T-helper 1 cell (primary cell): Measurements from ENCODE around the gene STON2.
"Not testable (repeated sequence)": the region's sequence is repeated elsewhere in the genome, so short reads cannot be mapped to it uniquely, and the experiment has no call there.

Experiments
- DNase-seq, 5 donors: peaks; one replicate each; pipeline ENCODE4 v3.0.0-alpha.2; 2012 to 2020

STON2 gene

DNA sequence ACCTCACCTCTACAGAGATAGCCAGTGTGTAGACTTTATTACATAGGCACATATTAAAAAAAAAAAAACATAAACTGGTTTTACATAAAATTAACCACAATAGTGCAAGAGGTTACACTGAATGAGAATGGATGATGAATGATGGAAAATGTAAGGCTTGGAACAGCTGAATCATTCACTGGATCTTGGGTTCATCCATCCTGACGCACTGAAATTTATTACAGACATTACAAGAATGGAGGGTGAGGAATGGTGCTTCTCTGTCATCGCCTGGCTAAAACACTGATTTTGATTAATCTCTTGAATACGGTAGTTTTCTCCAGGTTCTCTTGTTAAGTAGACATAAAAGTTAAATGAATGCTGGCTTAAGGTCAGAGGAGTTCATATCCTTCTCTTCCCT lies 139.4 kb downstream of the STON2 start:
- DNase-seq: no peak

DNA sequence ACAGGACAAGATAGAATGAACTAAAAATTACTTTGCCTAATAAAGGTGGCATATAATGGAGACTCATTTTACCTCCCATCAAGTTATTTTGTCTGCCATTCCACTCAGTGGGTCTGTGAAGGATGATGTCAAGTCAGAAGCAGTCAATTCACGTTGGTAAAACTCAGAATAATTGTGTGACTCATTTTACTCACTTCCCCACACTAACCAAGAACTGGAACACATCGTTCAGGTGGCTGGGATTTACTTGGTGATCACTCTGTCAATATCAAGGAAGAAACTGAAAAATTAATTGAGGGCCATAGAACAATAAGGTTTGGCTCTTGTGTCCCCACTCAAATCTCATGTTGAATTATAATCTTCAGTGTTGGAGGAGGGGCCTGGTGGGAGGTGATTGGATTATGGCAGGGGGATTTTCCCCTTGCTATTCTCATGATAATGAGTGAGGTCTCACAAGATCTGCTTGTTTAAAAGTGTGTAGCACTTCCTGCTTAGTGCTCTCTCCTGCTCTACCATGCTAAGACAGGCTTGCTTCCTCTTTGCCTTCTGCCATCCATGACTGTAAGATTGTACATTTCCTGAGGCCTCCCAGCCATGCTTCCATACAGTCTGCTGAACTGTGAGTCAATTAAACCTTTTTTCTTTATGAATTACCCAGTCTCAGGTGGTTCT lies 143.7 kb downstream of the STON2 start:
- no peak for DNase-seq

DNA sequence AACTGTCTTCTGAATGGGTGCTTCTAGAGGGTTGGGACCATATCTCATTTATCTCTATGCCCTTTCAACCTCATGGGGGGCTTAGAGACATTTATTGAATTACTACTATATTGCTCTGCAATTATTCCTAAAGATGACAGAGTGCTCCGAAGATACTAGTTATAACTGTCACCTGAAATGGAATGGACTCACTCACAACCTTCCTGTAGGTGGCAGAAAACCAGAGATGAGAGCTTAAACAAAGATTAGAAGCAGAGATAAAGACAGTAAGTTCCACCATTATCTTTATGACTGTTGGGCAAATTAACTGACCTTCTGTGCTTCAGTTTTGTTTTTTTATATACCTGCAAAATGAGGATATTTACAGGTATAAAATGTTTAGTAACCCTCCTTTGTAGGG lies 147.8 kb downstream of the STON2 start:
- DNase-seq: no peak

DNA sequence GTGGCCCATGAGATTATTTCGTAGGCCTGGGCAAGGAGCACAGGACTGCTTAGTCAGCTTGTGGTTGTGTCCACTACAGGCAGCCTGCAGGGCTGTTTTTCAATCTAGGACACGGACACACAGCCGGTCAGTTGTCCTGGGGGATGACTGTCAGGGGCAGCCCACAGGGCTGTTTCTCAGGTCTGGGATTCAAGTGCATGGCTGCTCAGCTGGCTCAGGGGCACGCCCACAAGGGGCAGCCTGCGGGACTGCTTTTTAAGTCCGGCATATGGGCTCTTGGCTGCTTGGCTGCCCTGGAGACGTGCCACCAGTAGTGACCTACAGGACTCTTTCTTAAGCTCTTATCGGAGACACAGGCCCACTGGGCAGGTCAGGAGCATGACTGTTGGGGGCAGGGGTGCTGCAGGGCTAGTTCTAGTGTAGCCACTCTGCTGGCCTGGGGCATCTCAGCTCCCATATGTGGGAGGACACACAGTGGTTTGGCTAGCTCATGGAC lies 152.8 kb downstream of the STON2 start:
- no peak for DNase-seq

DNA sequence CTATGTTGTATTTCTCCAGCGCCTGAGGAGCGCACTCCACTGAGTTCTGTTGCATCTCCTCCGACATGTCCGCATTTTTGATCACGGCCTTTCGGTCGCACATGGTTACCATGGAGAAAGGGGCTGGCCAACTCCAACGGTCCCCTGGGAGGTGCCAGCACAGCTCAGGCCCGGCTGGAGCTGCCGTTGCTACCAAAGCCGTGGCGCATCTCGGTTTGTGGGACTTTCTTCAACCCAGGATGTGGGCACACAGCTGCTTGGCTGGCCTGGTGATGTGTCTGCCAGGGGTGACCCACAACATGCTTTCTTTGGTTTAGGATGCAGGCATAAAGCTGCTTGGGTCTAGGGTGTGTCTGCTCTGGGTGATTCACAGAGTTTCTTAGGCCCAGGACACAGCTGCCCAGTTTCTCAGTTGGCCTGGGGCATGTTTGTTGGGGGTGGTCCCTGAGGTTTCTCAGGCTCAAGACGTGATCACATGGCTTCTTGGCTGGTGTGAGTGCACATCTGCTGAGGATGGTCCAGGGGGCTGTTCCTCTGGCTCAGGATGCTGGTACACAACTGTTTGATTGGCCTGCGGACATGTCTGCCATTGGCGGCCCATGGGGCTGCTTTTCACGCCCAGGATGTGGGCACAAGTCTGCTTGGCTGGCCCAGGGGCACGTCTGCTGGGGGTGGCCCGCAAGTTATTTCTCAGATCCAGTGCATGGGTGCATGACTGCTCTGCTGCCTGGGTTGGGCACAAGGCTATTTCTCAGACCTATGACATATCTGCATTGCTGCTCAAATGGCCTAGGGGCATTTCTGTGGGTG lies 153.5 kb downstream of the STON2 start:
- DNase-seq: peak in 1 of 5 donors; percentile 16

DNA sequence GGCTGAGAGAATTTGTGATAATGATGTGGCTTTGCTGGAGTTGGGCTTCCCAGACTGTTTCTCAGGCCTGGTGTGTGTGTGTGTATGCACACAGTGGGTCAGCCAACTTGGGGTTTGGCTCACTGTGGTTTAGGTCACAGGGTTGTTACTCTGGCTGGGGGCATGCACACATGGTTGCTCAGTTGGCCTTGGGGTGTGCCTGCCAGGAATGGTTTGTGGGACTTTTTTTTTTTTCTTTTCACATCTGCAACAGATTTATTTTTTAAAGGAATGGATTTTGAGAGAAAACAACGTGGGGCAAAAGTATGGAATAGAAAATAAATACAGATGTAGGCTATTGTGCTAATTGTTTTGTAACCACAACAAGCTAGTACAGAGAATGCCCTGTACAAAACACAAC lies 154.4 kb downstream of the STON2 start:
- DNase-seq: no peak

DNA sequence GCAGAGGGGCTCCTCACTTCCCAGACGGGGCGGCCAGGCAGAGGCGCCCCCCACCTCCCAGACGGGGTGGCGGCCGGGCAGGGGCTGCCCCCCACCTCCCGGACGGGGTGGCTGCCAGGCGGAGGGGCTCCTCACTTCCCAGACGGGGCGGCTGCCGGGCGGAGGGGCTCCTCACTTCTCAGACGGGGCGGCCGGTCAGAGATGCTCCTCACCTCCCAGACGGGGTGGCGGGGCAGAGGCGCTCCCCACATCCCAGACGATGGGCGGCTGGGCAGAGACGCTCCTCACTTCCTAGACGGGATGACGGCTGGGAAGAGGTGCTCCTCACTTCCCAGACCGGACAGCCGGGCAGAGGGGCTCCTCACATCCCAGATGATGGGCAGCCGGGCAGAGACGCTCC lies 155.7 kb downstream of the STON2 start:
- DNase-seq: not testable (repeated sequence)

DNA sequence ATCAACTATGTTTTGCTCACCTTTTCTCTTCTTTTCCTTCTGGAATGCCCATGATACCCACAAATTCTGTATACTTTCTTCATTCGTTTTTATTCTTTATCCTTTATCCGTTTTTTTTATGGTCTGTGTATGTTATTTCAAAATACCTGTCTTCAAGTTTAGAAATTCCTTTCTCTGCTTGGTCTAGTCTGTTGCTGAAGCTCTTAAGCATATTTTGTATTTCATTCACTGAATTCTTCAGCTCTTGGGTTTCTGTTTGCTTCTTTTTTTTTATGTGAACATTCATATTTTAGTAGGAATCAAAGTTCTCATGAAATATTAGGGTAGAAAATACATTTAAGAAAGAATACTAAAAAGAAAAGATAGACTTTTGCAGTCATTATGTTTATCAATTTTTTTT lies 156.6 kb downstream of the STON2 start:
- no peak for DNase-seq

DNA sequence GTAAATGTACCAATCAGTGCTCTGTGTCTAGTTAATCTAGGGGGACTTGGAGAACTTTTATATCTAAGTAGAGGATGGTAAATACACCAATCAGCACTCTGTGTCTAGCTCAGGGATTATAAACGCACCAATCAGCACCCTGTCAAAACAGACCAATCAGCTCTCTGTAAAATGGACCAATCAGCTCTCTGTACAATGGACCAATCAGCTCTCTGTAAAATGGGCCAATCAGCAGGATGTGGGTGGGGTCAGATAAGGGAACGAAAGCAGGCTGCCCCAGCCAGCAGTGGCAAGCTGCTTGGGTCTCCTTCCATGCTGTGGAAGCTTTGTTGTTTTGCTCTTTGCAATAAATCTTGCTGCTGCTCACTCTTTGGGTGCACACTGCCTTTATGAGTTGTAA lies 163.3 kb downstream of the STON2 start:
- DNase-seq: not testable (repeated sequence)

DNA sequence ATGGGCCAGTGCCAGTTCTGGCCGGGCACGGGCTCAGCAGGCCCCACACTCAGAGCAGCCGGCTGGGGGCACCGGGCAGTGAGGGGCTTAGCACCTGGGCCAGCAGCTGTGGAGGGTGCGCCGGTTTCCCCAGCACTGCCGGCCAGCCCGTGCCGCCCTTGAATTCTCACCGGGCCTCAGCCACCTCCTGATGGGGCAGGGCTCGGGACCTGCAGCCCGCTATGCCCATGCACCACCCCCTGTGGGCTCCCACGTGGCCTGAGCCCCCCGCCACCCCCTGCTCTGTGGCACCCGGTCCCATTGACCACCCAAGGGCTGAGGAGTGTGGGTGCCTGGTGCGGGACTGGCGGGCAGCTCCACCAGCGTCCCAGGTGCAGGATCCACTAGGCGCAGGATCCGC lies 164.0 kb downstream of the STON2 start:
- DNase-seq: no peak

DNA sequence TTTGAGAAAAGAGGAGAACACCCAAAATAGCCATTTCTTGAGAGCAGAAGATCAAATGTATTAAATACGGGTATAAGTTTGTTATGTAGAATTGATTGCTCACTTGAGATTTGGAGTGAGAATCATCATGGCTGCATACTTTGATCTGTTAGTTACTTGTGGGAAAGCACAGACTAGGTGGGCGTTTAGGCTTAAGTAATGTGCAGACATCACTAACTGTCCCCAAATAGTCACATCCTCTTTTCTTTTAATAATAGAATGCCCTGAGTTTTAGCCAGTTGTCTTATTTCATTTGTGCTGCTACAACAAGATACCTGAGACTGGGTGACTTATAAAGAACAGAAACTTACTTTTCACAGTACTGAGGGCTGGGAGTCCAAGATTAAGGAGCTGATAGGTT lies 165.0 kb downstream of the STON2 start:
- DNase-seq: no peak

DNA sequence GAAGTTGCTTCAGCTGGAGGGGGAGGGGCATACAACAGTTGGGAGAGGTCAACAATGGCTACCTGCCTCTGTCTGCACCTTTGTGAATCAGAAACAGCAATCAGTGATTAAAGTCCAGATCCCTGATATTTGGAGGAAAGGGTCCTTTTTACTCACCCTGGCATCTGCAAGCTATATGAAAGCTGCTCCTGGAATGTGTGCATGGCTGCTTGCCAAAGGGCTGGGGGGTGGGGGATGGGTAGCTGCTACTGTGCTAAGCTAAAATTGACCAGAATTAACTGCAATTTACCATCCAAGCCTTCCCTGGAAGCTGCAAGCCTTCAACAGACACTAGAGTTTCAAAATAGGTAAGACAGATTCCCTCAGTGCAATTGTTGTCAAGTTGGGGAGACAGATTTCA lies 165.8 kb downstream of the STON2 start:
- DNase-seq: no peak

DNA sequence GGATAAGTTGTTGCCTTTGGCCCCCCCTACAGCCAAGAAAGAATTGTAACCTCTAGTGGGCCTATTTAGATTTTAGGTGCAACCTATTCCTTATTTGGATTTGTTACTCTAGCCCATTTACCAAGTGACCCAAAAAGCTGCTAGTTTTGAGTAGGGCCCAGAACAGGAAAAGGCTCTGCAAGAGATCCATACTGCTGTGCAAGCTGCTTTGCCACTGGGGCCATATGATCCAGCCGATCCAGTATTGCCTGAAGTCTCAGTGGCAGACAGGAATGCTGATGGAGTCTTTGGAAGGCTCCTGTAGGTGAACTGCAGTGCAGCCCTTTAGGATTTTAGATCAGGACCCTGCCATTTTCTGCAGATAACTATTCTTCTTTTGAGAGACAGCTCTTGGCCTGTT lies 166.5 kb downstream of the STON2 start:
- no peak for DNase-seq

DNA sequence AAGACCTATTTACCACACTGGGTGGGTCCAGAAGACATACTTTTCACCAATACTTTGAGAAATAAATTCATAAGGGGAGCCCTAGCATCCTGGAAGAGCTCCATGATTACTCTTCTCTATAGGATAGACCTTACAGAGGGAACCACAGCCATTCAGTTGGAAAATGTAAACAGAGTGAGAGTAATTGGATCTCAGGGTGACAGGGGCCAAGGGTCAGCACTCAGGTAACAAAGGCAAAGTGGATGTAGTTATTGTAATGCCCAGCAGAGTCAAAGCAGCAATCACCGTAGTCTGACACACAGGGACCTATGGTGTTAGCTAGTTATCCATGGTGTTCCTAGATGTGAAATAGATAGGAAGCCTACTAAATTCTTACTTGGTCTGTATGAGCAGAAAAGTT lies 168.6 kb downstream of the STON2 start:
- DNase-seq: no peak

DNA sequence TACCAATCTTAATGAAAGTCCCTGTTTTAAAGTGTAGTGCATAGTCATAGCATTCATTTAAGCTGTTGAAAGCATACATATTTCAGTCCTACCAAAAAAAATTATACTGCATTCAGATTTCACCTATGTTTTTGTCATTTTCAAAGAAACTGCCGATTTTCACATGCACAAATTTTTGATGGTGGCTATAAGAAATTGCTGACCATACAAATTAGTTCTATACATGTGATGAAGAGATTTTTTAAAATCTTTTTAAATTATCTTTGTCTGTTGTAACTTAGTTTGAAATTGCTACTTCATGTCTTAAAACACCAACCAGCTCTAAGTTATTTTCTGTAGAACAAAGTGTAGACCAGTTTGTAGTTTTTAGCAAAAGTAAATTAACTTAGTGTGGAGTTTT lies 175.9 kb downstream of the STON2 start:
- DNase-seq: no peak

DNA sequence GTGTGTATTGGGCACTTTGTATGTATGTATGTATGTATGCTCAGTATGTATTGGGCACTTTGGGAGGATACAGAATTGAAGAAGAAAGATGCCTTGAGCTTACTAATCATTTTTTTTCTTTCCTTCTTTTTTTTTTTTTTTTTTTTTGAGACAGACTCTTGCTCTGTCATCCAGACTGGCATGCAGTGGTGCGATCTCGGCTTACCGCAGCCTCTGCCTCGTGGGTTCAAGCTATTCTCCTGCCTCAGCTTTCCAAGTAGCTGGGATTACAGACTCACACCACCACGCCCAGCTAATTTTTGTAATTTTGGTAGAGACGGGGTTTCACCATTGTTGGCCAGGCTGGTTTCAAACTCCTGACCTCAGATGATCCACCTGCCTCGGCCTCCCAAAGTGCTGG lies 176.3 kb downstream of the STON2 start:
- not testable (repeated sequence) for DNase-seq

DNA sequence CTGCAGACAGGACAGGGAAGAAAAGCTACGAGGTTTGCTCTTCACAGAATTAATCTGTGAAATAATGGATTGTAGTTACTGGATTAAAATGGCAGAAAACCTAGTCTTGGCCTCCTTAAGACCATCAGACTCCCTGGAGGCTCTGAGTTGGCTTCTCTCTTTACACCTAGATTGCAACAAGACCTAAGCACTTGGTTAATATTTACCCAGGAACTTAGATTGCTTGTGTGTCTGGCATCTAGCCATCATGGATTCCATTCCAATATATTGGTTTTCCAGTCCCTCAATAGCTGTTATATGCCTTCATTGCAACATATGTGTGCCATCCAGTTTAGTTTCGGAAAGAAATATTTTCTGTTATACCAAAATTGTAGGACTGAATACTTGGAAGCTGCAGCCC lies 177.4 kb downstream of the STON2 start:
- no peak for DNase-seq

DNA sequence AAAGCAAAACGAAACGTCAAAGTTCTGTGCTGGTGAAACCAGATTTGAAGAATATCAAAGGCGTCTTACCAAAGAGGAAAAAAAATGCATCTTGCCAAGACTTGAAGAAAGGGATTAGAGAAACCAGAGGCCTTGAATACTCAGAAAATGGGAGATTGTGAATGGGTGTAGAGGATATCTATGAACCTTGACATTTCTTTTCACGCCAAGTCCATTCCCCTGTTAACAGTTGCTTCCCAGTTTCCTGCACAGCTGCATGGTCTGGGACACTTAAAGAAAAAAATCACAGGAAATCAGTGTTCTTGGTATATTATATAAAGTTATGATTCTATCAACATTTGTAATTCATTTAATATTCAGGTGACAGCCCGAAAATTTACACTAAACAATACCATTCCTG lies 178.0 kb downstream of the STON2 start:
- DNase-seq: no peak

DNA sequence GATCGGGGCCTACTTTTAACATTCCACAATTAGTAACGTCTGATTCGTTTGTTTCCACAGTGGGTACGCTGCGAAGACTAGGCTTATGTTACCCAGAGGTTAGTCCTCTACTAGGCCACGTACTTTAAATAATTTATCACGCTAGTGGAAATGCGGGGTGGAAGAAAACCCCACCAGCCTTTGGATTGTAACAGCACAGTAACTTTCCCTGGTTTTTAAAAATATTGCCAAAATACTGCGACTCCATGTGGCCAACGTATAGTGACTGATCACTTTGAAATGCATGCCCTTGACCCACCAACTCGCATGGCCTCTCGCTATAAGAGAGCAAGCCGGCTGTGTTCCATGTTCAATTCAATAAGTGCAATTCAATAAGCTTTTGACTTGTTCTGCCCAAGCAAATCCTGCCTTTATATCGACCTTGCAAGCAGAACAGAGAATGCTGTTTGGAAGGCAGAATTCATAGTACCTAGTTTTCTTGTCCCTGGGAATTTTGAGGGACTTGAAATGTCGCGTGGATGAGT lies 178.5 kb downstream of the STON2 start:
- no peak for DNase-seq

DNA sequence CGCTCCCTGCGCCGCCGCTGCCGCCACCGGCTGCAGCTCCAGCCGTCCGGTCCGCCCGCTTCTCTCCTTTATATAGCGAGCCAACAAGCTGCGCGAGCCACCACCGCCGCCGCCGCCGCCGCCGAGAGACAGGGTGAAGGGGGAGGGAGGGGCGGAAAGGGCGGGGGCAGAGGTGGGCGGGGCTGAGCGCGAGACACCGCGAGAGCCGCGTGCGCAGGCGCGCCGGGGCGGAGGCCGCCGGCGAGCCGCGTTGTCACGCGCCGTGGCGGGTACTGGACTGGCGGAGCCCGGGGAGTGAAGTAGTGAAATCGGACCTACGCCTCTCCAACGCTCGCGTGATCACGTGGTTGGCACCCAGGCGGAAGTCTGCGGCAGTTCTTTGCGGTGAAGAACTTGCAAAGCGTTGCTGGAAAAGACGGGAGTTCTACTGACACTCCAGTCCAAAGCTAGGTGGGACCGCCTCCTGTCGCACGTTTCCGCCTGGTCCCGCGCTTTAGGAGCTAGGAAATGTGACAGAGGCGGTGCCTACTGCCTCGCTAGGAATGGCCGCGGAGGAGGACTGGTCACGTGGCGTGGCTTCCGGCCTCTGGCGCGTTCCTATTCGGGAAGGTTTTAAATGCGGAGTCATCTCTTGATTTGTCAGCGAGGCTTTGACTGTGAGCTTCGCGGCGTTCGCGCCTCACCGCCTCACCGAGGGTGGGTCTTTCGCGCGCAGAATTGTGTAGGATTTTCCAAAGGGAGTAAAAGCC lies 179.1 kb downstream of the STON2 start, which contains the start of gene GTF2A1:
TSS of gene GTF2A1 (minus strand) at position 130 of the 749 bp plus-strand sequence. CDS start 441 bp downstream, outside the sequence.
- peak; percentile 90 to 97 (median 95) for DNase-seq

DNA sequence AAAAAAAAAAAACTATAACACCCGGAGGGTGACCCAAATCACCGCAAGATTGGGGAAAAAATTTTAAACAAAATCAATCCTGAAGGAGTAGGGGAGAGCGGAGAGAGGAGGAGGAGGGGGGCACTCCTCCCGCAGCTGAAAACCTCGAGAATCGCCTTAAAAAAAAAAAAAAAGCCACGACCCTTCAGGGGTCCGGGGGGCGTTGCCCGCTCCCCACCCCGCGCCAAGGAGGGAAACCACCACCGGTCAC lies 179.6 kb downstream of the STON2 start:
- DNase-seq: no peak

DNA sequence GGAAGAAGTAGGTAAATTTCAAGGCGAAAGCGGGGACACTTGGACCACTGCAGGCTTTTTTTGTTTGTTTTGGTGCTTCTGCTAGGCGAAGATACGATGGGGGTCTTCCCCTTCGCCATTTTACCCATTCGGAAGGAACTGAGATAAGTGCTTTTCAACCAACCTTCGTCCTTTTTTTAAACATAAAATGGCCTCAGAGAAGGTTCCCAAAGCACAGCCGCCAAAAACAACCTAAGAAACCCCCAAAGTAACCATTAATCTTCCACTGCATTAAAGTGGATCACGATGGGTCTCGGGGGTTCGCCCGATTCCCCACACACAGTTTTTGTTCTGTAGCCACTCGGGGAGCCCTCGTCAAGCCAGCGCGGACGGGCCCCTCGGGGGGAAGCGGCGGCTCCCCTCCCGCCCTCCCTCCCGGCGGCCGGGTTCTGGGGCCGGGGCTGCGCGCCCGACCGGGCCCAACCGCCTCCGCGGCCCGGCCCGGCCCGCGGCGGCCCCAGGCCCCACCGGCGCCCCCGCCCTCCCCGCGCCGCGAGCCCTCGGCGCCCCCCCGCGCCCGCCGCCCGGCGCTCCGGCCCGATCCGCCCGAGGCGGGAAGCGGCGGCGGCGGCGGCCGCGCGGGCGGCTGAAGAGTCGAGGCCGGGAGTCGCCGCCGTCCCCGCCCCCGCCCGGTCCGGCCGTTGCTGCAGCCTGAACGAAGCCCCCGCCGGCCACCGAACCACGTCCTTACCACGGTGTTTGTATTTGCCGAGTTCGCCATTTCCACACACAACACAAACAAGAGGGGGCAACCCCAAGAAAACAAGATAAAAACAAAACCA lies 180.2 kb downstream of the STON2 start:
- DNase-seq: peak in 4 of 5 donors; percentile 16 to 44 (median 26)
